Activated CD8-positive, alpha-beta memory T cell treated with anti-CD3 and anti-CD28 coated beads, Interleukin-2, amount 50 U/mL, for 24 hours (primary cell): Measurements from ENCODE around the gene HHAT.

Source experiments
- DNase-seq: peaks from one replicate; pipeline ENCODE4 v3.0.0-alpha.2; 2020; ENCODE audit errors: extremely low read depth

Gene HHAT

GRCh38 chr1:210715072-210715471, 386.4 kb downstream of the HHAT start:
- no peak for DNase-seq

GRCh38 chr1:210722410-210723081, 393.8 kb downstream of the HHAT start:
- DNase-seq = no peak

- DNase-seq = no peak
Measured at GRCh38 chr1:210723646-210724045, 394.9 kb downstream of the HHAT start.

GRCh38 chr1:210724768-210725167, 396.1 kb downstream of the HHAT start:
- DNase-seq = no peak
